Tongue (tissue), 2 donors: ENCODE measurements around the gene ARHGEF11. TPM values are rescaled to one million over a fixed set of nuclear protein-coding genes. Genes with fewer than 3 reads are reported as not detected.
"Not testable (repeated sequence)": the region's sequence is repeated elsewhere in the genome, so short reads cannot be mapped to it uniquely, and the experiment has no call there.

Experiments used
- DNase-seq: peaks from one replicate; pipeline ENCODE4 v3.0.0-alpha.2; 2015
- total RNA-seq: library from RNA; depleted of rRNA; stranded (reverse); fragments of >200 nt; gene quantifications from one replicate; pipeline ENCODE4 v1.2.3, GENCODE V29; 2014

The ARHGEF11 gene
- total RNA-seq, 1 donor from 2014 or later, result 27.7 TPM

- peak; percentile 79 for DNase-seq
Measured at GRCh38 chr1:156927215-156928042, 118.1 kb downstream of the ARHGEF11 start.

GRCh38 chr1:156926695-156927094 lies 118.8 kb downstream of the ARHGEF11 start:
- not testable (repeated sequence) for DNase-seq

- DNase-seq, result peak; percentile 60
Measured at GRCh38 chr1:156926175-156926574, 119.4 kb downstream of the ARHGEF11 start.

- no peak for DNase-seq
Measured at GRCh38 chr1:156925154-156926010, 120.2 kb downstream of the ARHGEF11 start.

DNA sequence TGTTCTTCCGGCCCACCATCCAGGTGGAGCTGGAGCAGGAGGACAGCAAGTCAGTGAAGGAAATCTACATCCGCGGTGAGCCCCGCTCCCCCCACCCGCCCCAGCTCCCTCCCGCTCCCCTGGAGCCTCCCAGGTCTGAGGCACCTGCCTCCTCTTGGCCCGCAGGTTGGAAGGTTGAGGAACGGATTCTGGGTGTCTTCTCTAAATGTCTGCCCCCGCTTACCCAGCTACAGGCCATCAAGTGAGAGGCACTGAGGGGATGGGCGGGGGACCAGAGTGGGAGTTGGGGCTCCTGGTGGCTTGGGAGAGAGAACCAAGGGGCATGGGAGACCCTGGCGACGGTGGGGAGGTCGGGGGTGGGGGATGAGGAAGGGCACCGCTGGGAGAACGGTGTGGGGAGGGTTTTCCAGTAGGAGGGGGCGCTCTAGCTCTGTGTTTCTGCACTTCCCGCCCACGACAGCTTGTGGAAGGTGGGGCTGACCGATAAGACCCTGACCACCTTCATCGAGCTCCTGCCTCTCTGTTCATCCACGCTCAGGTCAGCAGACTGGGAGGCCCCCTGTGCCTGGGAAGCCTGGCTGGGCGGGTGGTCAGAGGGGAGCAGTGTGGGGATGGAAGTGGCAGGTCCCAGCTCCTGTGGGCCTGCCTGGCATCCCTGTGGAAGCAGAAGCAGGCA lies 120.9 kb downstream of the ARHGEF11 start:
- no peak for DNase-seq

GRCh38 chr1:156923670-156924477 lies 121.7 kb downstream of the ARHGEF11 start:
- DNase-seq, result no peak

- no peak for DNase-seq
Measured at GRCh38 chr1:156922986-156923669, 122.4 kb downstream of the ARHGEF11 start.

- no peak for DNase-seq
Measured at GRCh38 chr1:156921053-156921529, 124.5 kb downstream of the ARHGEF11 start.

DNA sequence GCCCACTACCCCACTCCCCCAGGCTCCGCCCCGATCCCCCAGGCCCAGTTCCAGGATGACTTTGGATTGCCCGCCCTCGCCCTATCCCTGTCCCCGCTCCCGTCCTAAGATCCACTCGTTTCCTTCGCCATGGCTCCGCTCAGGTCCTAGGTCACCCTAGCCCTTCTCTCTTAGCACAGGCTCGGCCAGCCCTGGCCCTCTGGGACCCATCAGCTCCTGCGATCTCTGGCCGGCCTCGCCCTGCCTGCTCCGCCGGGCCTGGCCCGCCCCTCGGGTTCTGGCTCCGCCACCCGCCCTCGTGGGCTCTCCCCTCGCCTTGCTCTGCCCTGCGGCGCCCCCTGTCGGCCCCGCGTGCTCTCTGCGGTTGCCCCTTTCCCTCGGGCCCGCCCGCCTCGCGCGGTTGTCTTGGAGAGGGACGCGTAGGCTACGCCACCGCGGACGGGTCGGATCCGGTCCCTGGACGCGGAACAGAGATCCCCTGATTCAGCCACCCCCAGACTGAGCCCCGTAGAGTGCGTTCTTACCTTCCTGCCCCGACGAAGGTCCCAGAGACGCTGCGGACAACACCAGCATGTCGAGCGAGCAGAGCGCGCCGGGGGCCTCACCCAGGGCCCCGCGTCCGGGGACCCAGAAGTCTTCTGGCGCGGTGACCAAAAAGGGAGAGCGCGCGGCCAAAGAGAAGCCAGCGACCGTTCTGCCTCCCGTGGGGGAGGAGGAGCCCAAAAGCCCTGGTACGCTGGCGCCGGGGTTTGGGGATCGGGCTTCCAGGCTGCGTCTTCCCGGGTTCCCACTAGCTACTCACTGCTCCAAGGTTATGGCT lies 125.1 kb downstream of the ARHGEF11 start, which contains the start of gene LRRC71:
Gene LRRC71 (plus strand): TSS at position 400 of the 820 bp plus-strand sequence. CDS start 172 bp downstream, at position 572.
- DNase-seq, result peak; percentile 89

DNA sequence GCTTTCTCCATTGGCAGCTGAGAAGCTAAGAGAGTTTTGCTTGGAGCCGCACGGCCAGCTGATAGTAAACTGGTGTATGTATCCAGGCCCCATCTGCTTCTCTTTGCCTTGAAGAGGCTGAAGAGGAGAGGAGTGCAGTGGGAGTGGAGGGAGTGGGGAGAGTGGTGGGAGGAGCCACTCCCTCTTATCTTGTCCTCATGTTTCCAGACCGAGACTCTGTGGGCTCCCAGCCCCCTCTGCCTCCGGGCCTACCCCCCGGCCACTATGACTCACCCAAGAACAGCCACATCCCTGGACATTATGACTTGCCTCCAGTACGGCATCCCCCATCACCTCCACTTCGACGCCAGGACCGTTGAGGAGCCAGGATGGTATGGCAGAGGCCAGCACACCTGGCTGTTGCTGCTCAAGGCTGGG lies 131.1 kb downstream of the ARHGEF11 start:
- no peak for DNase-seq

DNA sequence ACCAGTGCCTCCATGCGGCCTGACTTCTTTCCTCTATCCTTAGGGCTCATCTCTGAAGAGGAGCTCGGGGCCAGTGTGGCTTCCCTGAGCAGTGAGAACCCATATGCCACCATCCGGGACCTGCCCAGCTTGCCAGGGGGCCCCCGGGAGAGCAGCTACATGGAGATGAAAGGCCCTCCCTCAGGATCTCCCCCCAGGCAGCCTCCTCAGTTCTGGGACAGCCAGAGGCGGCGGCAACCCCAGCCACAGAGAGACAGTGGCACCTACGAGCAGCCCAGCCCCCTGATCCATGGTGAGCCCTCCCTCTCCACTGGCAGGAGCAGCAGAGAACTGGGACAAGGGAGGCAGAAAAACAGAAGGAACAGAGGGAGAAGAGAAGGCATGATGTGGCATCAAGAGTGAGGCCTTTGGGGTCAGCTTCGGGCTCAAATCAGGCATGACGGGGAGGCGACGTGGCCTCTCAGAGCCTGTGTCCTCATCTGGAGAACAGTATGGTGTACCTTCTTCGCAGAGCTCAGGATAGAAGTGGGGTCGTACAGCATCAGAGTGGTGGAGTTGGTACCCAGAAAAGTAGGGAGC lies 131.6 kb downstream of the ARHGEF11 start:
- DNase-seq, result no peak

- DNase-seq, result no peak
Measured at GRCh38 chr1:156912861-156913808, 132.4 kb downstream of the ARHGEF11 start.

DNA sequence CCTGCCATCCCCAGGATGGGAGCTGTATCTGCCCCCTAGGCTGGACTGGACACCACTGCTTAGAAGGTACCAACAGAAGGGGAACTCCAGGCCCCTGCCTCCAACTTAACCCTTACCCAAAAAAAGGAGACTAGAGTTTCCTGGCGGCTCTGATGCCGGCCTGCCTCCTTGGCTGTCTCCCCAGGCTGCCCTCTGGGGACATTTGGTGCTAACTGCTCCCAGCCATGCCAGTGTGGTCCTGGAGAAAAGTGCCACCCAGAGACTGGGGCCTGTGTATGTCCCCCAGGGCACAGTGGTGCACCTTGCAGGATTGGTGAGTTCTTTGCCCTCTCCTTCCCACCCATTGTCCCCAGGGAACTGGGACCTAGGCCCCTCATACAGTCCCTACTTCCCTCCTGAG lies 133.2 kb downstream of the ARHGEF11 start:
- no peak for DNase-seq

- no peak for DNase-seq
Measured at GRCh38 chr1:156911577-156912298, 133.8 kb downstream of the ARHGEF11 start.

GRCh38 chr1:156910309-156910782 lies 135.2 kb downstream of the ARHGEF11 start:
- no peak for DNase-seq

DNA sequence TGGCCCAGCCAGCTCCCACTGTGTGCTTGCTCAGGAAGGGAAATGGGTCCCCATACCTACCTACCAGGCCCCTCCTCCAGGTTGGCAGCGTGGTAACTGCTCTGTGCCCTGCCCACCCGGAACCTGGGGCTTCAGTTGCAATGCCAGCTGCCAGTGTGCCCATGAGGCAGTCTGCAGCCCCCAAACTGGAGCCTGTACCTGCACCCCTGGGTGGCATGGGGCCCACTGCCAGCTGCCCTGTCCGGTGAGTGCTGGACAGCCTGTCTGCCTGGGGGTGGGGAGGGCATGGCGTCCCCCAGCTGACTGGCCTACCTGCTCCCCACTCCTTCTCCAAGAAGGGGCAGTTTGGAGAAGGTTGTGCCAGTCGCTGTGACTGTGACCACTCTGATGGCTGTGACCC lies 135.9 kb downstream of the ARHGEF11 start:
- DNase-seq, result no peak

GRCh38 chr1:156908955-156909354 lies 136.6 kb downstream of the ARHGEF11 start:
- DNase-seq, result no peak
